Islet precursor cell (in vitro differentiated cells): Measurements from ENCODE around the gene DMAP1.

Experiments used
- DNase-seq: peaks from one replicate; pipeline ENCODE4 v3.0.0-alpha.2; 2018

The DMAP1 gene

DNA sequence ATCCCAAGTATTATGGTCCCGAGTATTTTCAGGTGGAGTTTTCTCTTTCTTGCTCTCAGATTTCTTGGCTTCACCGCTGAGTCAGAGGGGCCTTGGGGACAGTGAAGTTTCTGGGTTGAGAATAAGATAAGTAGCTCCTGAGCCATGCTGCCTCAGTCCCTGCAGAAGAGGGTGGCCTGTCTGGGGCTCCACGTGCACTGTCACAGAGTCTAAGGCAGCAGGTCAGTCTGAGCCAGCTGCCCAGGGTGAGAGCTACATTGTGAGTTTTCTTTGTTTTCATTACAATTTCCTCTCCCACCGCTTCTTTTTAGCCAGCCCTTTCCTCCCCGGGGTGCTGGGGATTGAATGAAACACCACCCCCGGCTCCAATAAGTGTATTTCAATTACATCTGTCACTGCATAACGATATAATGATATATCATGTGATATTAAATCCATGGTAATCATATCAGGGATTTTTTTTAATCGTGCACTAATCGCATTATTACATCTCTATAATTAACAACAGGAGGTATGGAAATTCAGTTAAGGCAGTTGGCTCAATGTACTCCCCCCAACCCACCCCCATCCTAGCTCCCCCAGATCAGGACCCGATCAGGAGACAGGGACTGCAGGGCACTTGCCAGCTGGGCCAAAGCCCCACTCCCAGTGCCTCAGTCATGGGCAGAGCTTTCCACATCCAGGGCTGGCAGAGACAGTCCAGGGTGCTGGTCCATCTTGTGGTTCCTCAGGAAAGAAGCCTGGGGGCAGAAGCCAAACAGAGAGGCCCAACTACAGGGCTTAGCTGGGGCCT lies 43.7 kb downstream of the DMAP1 start:
- no peak for DNase-seq

DNA sequence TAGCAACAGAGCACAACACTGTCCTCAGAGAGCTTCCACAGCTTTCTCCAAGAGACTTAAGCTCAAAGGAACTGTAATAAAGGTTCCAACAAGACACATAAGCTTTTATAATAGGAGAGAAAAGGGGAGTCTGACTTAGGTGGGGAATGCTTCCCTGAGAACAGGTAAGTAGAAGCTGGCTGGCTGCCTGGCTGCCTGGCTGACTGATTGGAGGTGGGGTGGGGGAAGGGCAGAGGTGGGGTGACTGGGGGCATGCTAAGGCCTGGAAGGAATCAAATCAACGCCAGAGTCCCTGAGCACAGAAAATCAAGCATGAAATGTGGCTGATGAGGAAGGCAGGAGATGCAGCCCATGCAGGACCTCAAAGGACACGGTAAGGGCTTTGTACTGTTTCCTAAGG lies 45.8 kb downstream of the DMAP1 start:
- no peak for DNase-seq

DNA sequence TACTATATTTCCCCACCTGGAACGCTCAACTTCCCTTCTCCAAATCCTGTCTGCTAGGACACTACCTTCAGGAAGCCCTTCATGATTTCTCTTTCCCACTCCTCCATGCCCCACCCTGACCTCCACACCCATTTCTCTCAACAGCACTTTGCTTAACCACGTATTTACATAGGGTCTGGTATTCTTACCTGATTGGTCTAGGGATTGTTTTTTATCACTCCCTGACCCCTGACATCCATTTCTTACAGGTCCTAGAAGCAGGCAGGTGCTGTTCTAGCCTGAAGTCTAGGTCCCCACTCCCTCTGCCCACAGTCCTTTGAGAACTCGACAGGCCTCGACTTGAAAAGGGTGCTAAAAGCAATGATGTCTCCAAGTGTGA lies 47.5 kb downstream of the DMAP1 start:
- DNase-seq: no peak

- no peak for DNase-seq
These were observed 48.0 kb downstream of the DMAP1 start for GRCh38 chr1:44261171-44261817.

DNA sequence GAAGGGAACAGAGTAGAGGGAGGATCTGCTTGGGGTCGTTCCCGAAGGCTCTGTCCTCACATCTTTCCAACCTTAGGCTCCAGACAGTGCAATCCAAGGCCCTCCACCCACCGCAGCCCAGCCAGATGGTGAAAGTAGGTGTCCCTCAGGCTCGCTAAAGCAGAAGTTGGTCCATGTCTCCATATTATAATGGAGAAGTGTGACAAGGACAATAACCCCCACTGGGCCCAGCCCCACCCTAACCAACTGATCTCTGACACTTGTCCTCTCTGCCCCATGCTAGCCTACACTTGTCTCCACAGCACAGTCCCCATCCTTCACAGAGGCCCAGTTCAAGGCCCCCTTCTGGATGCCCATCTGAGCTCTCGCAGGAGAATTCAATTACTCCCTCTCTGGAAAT lies 48.7 kb downstream of the DMAP1 start:
- DNase-seq: no peak

GRCh38 chr1:44262414-44262813 lies 49.1 kb downstream of the DMAP1 start:
- no peak for DNase-seq

DNA sequence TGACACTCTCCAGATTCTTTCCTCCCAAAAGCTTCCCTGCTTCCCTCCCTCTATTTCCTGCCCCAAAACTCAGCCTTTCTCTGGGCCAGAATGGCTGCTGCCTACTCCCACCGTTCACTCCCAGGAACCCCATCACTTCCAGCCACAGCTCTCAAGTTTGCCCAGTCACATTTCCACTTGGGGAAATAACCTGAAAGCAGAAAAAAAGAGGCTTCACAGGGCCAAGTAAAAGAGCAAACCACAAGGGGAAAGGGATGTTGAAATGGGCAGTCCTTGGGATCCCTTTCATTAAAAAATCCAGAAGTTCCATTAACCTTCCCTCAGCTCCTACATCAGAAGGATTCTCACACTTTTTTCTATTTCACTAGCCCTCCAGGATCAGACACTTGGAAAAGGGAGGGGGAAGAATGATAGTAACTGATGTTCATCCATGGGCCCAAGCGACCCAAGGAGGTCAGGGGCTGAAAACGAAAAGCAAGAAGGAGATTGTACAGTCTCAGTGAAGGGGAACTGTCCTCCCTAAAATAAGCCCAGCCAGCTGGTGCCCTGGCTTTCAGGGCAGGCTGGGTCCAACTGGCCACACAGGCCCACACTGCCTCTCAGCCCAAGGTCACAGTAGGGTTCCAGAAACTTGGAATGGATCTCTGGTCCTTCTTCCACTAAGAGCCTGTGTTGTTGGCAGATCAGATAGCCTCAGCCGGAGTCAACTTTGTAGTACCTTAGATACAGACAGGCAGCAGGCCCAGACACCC lies 49.7 kb downstream of the DMAP1 start:
- DNase-seq: no peak

DNA sequence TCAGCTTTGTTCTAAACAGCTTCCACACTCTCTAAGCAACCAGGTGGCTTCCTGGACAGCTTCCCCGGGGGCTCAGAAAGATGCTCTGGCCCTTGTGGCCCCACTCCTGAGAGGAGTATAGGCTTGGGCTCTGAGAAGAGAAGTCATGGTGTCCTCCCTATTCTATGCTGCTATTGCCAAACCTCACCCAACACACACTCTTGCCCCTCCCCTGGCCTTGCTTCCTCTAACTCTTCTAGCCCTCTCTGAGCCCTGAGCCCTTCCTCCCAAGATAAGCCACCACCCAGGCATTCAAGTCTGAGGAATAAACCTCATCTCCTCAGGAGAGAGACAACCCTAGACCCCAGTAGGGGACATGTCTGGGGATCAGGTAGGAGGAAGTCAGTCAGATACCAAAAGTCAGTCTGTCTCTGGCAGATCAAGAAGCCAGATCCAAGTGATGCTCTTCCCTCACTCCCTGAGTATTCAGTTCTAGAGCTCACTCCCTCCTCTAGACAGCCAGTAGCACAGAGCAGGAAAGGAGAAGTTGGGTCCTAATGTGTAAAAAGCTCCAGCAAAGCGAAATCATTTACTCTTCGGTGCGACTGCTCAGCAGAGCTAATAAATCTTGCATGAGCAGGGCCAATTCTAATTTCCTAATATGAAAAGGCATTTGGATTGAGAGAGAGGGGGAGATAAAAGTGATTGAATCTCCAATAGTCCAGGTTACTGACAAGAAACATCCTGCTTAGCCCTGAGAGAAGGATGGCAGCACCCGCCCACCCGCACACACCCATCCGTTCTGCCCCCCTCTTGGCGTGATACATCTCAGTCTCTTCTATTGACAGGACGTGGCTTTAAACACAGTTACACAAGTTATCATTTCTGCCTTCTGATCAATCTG lies 50.5 kb downstream of the DMAP1 start:
- no peak for DNase-seq

DNA sequence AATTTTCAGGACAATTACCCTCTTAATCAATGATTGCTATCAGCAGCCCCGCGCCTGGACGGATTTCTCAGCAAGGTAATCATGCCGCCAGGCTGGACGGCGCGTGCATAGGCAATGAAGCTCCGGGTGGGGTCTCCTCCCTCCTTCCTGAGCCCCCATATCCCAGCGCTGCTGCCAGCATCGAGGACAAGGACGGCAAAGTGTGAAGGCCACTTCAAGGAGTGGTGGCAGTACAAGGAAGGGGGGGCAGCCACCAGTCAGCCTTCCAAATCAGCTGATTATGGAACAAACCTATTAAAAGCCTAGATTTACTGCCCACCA lies 51.1 kb downstream of the DMAP1 start:
- DNase-seq: no peak

GRCh38 chr1:44265656-44266358 lies 52.5 kb downstream of the DMAP1 start:
- DNase-seq: no peak

- no peak for DNase-seq
These were observed 53.4 kb downstream of the DMAP1 start for GRCh38 chr1:44266400-44267344.

GRCh38 chr1:44267438-44267837 lies 54.2 kb downstream of the DMAP1 start:
- DNase-seq: no peak

DNA sequence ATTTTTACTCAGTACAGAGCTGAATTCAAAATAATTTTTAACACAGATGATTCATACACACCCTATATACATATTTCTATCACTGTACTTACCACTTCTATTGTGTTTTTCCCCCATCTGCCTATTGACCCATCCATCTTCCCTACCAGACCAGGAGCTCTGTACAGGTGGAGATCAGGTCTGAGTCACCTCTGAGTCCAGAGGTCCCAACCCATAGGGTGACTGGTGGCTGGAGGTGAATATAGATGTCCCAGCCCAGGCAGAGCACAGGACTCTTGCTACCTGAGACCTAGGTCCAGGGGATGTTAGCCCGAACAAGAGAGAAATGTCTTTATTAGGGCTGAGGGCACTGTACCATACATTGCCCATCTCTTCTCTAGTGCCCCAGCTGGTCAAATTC lies 54.8 kb downstream of the DMAP1 start:
- no peak for DNase-seq
